Testis (tissue), 3 donors: ENCODE data around the gene C4A. TPM values are rescaled to one million over a fixed set of nuclear protein-coding genes. Genes with fewer than 3 reads are reported as not detected.
A peak's percentile ranks its signal among the peaks of the same experiment; 100 is the strongest.

Experiments used
- DNase-seq: peaks from one replicate; pipeline ENCODE4 v3.0.0-alpha.2; 2019
- H3K27ac ChIP-seq, 2 donors: fragments of 200-600 bp; sonication (generic); one replicate each; pipeline ENCODE4 v1.5.1; 2019
- H3K27me3 ChIP-seq: fragments of 200-600 bp; sonication (generic); one replicate; pipeline ENCODE4 v1.5.1; 2019
- H3K36me3 ChIP-seq: fragments of 200-600 bp; sonication (generic); one replicate; pipeline ENCODE4 v1.5.1; 2017; ENCODE audit warnings: low read depth; ENCODE audit errors: missing control alignments
- H3K4me1 ChIP-seq: fragments of 200-600 bp; sonication (generic); one replicate; pipeline ENCODE4 v1.5.1; 2019
- H3K4me3 ChIP-seq, 2 donors: fragments of 200-600 bp; sonication (generic); one replicate each; pipeline ENCODE4 v1.5.1; 2017 to 2019
- H3K9me3 ChIP-seq: fragments of 200-600 bp; sonication (generic); one replicate; pipeline ENCODE4 v1.5.1; 2017
- POLR2A ChIP-seq: fragments of 450-650 bp; IDR thresholded peaks from one replicate; pipeline ENCODE4 v1.6.1; 2017; ENCODE audit warnings: antibody characterized with exemption, mild to moderate bottlenecking, moderate library complexity
- WGBS, 2 donors: methylation state at CpG; one replicate each; pipeline ENCODE4 v1.1.5; 2018; 5-methylcytosine and 5-hydroxymethylcytosine counted together
- intact Hi-C: fragments of 100-400 bp; cut with DNase I; formaldehyde crosslinking; loops from one replicate; pipeline ENCODE4 v1.15.1; 2023; ENCODE audit warnings: low total_unique reads
- polyA plus RNA-seq: library from polyadenylated mRNA; stranded (reverse); fragments of 350-450 nt; fragmentation: Illumina TruSeq; extraction: RNeasy Lipid Tissue Mini Kit (QIAGEN cat#74804); gene quantifications from one replicate; pipeline ENCODE4 v1.2.3, GENCODE V29; 2014; ENCODE audit warnings: low read depth, low replicate concordance; ENCODE audit not compliant: insufficient read depth
- total RNA-seq, 2 donors: library from RNA; depleted of rRNA; stranded (reverse); fragments of >200 nt; gene quantifications; one replicate each; pipeline ENCODE4 v1.2.3, GENCODE V29; 2016
- TF ChIP-seq, protein P1 (sequence below), 3 experiments: fragments of 450-650 bp in 2 of 3; fragments of 200-600 bp in 1 of 3; sonication (generic) in 1 of 3; IDR thresholded peaks; one replicate each; pipeline ENCODE4 v1.5.1; 2016 to 2019; ENCODE audit warnings: antibody characterized with exemption in 3 of 3, mild to moderate bottlenecking in 2 of 3, moderate library complexity in 1 of 3

The C4A gene
- total and polyA plus RNA-seq, 3 donors from 2014 or later = 24.6 to 123 (median 114) TPM

DNA sequence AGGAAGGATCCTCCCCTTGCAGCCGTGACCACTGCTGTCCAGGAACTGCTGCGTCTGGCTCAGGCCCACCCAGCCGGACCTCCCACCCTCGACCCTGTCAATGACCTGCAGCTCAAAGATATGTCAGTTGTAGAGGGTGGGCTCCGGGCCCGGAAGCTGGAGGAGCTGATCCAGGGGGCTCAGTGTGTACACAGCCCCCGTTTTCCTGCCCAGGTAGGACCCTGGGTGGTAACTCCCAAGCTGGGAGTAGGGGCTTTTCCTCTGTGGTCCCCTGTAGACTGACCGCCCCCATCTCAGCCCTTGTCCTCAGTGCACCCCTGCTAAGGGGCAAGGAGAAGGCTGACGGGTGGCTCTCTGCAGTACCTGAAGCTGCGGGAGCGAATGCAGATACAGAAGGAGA is 13.5 kb upstream of the C4A start:
- 79 to 88% methylated on average over 4 to 11 of the region's 11 CpGs for WGBS, 2 donors
- Histone ChIP-seq H3K27me3 (no peaks in the 10 kb centered on the region), H3K4me3 (no peak overlapping the region), H3K27ac (no peak overlapping the region), H3K4me1 (peaks cover 17% of the 10 kb centered on the region), H3K36me3 (no peaks in the 10 kb centered on the region), H3K9me3 (no peaks in the 10 kb centered on the region)
- intact Hi-C loops = no loop called here
- TF ChIP-seq, protein P1, sequence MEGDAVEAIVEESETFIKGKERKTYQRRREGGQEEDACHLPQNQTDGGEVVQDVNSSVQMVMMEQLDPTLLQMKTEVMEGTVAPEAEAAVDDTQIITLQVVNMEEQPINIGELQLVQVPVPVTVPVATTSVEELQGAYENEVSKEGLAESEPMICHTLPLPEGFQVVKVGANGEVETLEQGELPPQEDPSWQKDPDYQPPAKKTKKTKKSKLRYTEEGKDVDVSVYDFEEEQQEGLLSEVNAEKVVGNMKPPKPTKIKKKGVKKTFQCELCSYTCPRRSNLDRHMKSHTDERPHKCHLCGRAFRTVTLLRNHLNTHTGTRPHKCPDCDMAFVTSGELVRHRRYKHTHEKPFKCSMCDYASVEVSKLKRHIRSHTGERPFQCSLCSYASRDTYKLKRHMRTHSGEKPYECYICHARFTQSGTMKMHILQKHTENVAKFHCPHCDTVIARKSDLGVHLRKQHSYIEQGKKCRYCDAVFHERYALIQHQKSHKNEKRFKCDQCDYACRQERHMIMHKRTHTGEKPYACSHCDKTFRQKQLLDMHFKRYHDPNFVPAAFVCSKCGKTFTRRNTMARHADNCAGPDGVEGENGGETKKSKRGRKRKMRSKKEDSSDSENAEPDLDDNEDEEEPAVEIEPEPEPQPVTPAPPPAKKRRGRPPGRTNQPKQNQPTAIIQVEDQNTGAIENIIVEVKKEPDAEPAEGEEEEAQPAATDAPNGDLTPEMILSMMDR (IDR thresholded peaks at IDR 0.05) = no peak
- no peak for TF ChIP-seq POLR2A
- no peak for DNase-seq

GRCh38 chr6:31968791-31969711 is 12.8 kb upstream of the C4A start:
- 92 to 94% methylated on average over 8 to 23 of the region's 23 CpGs for WGBS, 2 donors
- intact Hi-C loops = no loop called here
- DNase-seq = no peak

GRCh38 chr6:31969712-31970603 is 11.9 kb upstream of the C4A start:
- Histone ChIP-seq H3K4me3 (no peak overlapping the region), H3K9me3 (no peaks in the 10 kb centered on the region), H3K27ac (peak overlapping the region in 1 of 2 donors; percentile 98), H3K4me1 (peaks cover 19% of the 10 kb centered on the region), H3K36me3 (no peaks in the 10 kb centered on the region), H3K27me3 (no peaks in the 10 kb centered on the region)
- TF ChIP-seq, protein P1 (IDR thresholded peaks at IDR 0.05) = no peak
- TF ChIP-seq POLR2A = no peak
- intact Hi-C loops = no loop called here
- no peak for DNase-seq
- 72 to 73% methylated on average over 17 of the region's 17 CpGs for WGBS, 2 donors

More at GRCh38 chr6:31968791-31969711, 12.8 kb upstream of the C4A start:
- H3K36me3 ChIP-seq = no peaks in the 10 kb centered on the region
- TF ChIP-seq POLR2A = no peak
- TF ChIP-seq, protein P1 (IDR thresholded peaks at IDR 0.05) = no peak
- peaks cover 19% of the 10 kb centered on the region for H3K4me1 ChIP-seq
- no peak overlapping the region for H3K27ac ChIP-seq
- H3K4me3 ChIP-seq = no peak overlapping the region
- no peaks in the 10 kb centered on the region for H3K9me3 ChIP-seq
- H3K27me3 ChIP-seq = no peaks in the 10 kb centered on the region

DNA sequence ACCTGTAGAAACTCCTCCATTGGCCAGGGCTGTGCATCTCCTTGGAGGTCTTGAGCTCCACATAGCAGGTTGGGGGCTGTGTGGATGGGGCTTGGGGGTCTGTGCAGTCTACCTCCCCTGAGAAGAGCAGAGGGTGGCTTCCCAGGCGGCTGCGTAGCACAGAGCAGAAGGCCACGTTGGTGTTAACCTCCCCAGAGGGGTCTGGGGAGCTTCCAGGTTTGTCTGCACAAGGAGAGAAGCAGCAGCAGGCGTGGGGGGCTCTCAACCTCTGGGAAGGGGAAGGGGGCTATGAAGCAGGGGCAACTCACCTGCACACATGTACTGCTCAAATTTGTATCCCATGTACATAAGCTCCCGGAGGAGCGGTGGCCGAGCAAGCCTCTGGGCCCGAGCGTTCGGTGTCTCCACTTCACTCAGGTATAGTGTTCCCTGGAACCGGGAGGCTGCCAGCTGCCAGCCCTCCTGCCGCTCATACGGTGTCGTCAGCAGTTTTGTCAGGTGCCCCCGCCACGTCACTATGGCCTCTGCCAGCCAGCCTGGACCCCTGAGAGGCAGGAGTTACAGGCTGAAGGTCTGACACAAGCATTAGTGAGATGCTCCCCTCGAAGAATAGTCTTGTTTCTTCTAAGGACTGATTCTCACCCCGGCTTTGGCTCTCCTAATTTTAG is 11.1 kb upstream of the C4A start:
- TF ChIP-seq, protein P1 (IDR thresholded peaks at IDR 0.05) = no peak
- TF ChIP-seq POLR2A = no peak
- Histone ChIP-seq H3K36me3 (no peaks in the 10 kb centered on the region), H3K27ac (peak overlapping the region; percentile 91 to 98), H3K4me1 (peaks cover 19% of the 10 kb centered on the region), H3K9me3 (no peaks in the 10 kb centered on the region), H3K4me3 (peak overlapping the region; percentile 77 to 82), H3K27me3 (no peaks in the 10 kb centered on the region)
- no peak for DNase-seq
- WGBS, 2 donors = 34 to 65% methylated on average over 18 of the region's 18 CpGs
- intact Hi-C loops = no loop called here
